ENCODE results near the gene SPEN.

The SPEN gene

GRCh38 chr1:15957221-15958095 is 110.0 kb downstream of the SPEN start:
- no peak overlapping the region for H3K27ac ChIP-seq
- H4K20me1 ChIP-seq (ENCODE audit: insufficient read depth): no peaks in the 10 kb centered on the region; the same call in 1 of the 2 replicates
- no peak overlapping the region for H3K4me2 ChIP-seq
- no peaks in the 10 kb centered on the region for H3K4me1 ChIP-seq (ENCODE audit: low read depth, poor library complexity, severe bottlenecking)
- H3K4me3 ChIP-seq (IDR thresholded peaks at IDR 0.05; ENCODE audit: insufficient read depth, low read depth, low read length): no peak overlapping the region
- H3K36me3 ChIP-seq (ENCODE audit: insufficient read depth): no peaks in the 10 kb centered on the region
- no peak overlapping the region for H2AFZ ChIP-seq (ENCODE audit: low read depth)
- peaks cover 4% of the 10 kb centered on the region; the same call in 1 of the 2 replicates for H3K79me2 ChIP-seq (ENCODE audit: insufficient read depth, low read depth)
- H3K27me3 ChIP-seq (ENCODE audit: insufficient read depth, low read depth): no peaks in the 10 kb centered on the region
- TF ChIP-seq CTCF (conservative IDR thresholded peaks at IDR 0.05; ENCODE audit: low read depth, low read length): no peak
- H3K9ac ChIP-seq: no peak overlapping the region

- no peak overlapping the region for H2AFZ ChIP-seq (ENCODE audit: low read depth)
- no peaks in the 10 kb centered on the region for H3K27me3 ChIP-seq (ENCODE audit: insufficient read depth, low read depth)
- no peak overlapping the region for H3K9ac ChIP-seq
- H3K79me2 ChIP-seq (ENCODE audit: insufficient read depth, low read depth): peaks cover 4% of the 10 kb centered on the region; the same call in 1 of the 2 replicates
- peaks cover 2% of the 10 kb centered on the region for H3K4me1 ChIP-seq (ENCODE audit: low read depth, poor library complexity, severe bottlenecking)
- no peak overlapping the region for H3K4me2 ChIP-seq
- TF ChIP-seq CTCF (conservative IDR thresholded peaks at IDR 0.05; ENCODE audit: low read depth, low read length): no peak
- no peak overlapping the region for H3K27ac ChIP-seq
- no peak overlapping the region for H3K4me3 ChIP-seq (IDR thresholded peaks at IDR 0.05; ENCODE audit: insufficient read depth, low read depth, low read length)
- no peaks in the 10 kb centered on the region; the same call in 1 of the 2 replicates for H4K20me1 ChIP-seq (ENCODE audit: insufficient read depth)
- no peaks in the 10 kb centered on the region for H3K36me3 ChIP-seq (ENCODE audit: insufficient read depth)
These were observed 110.6 kb downstream of the SPEN start for GRCh38 chr1:15958111-15958510.

DNA sequence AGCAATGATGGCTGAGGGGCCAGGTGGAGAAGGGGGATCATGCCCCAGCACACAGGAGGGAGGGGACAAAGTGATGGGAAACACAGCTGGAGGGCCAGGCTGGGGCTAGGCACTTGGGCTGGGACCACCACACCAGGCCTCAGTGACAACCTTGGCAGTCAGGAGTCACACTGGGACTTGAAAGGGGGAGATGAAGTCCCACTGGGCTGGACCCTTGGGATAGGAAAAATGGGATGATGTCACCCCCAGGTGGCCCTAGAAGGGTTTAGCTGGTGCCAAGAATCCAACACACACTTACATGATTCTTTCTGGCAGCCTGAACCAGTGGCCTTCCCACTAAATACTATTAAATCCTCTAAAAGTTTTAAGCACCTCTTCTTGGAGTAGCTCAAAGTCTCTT is 111.3 kb downstream of the SPEN start:
- Histone ChIP-seq H3K4me2 (no peak overlapping the region), H3K27ac (no peak overlapping the region), H3K4me3 (IDR thresholded peaks at IDR 0.05; ENCODE audit: insufficient read depth, low read depth, low read length) (no peak overlapping the region), H3K4me1 (ENCODE audit: low read depth, poor library complexity, severe bottlenecking) (peaks cover 9% of the 10 kb centered on the region), H3K79me2 (ENCODE audit: insufficient read depth, low read depth) (peaks cover 4% of the 10 kb centered on the region; the same call in 1 of the 2 replicates), H2AFZ (ENCODE audit: low read depth) (no peak overlapping the region), H3K27me3 (ENCODE audit: insufficient read depth, low read depth) (no peaks in the 10 kb centered on the region), H3K9ac (no peak overlapping the region), H4K20me1 (ENCODE audit: insufficient read depth) (no peaks in the 10 kb centered on the region; the same call in 1 of the 2 replicates), H3K36me3 (ENCODE audit: insufficient read depth) (no peaks in the 10 kb centered on the region)
- no peak for TF ChIP-seq CTCF (conservative IDR thresholded peaks at IDR 0.05; ENCODE audit: low read depth, low read length)

DNA sequence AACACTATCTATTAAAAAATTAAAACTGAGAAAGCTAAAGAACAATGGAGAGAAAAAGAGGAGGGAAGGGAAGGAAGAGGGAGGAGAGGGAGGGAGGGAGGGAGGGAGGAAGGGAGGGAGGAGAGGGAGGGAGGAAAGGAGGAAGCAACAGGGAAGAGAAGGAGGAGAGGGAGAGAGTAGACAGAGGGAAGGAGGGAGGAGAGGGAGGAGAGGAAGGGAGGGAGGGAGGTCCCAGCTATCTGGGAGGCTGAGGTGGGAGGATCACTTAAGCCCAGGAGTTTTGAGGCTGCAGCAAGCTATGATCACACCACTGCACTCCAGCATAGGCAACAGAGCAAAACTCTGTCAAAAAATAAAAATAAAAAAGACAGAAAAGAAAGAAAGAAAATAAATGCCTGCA is 111.9 kb downstream of the SPEN start:
- no peak overlapping the region for H3K4me3 ChIP-seq (IDR thresholded peaks at IDR 0.05; ENCODE audit: insufficient read depth, low read depth, low read length)
- H3K27me3 ChIP-seq (ENCODE audit: insufficient read depth, low read depth): no peaks in the 10 kb centered on the region
- H3K27ac ChIP-seq: no peak overlapping the region
- H3K4me2 ChIP-seq: no peak overlapping the region
- H2AFZ ChIP-seq (ENCODE audit: low read depth): no peak overlapping the region
- H3K36me3 ChIP-seq (ENCODE audit: insufficient read depth): no peaks in the 10 kb centered on the region
- peaks cover 4% of the 10 kb centered on the region; the same call in 1 of the 2 replicates for H3K79me2 ChIP-seq (ENCODE audit: insufficient read depth, low read depth)
- TF ChIP-seq CTCF (conservative IDR thresholded peaks at IDR 0.05; ENCODE audit: low read depth, low read length): no peak
- H3K9ac ChIP-seq: no peak overlapping the region
- H4K20me1 ChIP-seq (ENCODE audit: insufficient read depth): no peaks in the 10 kb centered on the region; the same call in 1 of the 2 replicates
- H3K4me1 ChIP-seq (ENCODE audit: low read depth, poor library complexity, severe bottlenecking): peaks cover 15% of the 10 kb centered on the region
